ENCODE measurements around the gene SUDS3.
A peak's percentile ranks its signal among the peaks of the same experiment; 100 is the strongest.

Gene SUDS3

DNA sequence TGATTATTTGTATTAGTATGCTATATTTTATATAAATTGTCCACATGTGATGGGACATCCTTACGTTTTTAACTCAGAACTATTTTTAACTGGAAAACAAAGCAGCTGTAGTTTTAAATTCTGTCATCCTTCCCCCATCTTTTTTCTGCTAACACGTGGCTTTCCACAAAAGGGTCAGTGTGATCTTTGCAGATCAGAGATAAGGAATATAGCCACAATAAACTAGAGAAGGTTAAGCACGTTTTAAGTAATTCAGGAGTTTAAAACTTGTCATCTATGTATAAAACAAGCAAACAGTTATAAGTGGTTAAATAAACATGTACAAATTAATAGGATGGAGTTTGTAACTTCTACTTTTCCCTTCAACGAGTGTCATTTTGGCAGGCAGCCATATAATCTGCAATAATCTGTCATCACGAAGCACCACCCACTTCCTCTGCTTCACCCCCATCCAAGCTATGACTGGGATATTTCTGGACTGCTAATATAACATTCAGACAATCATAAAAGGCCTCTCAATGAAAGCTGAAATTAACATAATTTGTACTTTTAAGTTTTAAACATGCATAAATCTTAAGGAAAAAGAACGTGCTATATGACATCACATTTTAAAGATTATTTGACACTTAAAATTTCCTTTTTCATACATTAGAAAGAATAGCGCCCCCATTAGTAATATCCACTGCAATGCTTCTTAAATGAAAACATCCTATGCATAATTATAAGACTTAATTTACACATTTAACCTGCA, 18.9 kb upstream of the SUDS3 start:
- no peak for DNase-seq

DNA sequence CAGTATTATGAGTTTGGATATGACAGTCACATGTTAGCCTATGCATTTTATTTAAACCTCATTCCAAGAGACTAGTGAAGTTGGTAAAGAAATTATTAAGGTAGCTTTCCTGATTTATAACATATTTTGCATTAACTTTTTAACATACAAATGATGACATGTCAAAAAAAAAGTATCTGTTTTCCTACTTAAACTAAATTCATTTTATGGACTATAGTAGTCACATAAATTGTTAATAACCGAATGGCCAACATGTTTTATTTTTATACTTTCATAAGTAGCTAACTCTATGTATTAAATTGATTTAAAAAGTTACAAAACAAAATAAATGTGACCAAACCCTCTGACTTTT, 18.4 kb upstream of the SUDS3 start:
- no peak for DNase-seq

DNA sequence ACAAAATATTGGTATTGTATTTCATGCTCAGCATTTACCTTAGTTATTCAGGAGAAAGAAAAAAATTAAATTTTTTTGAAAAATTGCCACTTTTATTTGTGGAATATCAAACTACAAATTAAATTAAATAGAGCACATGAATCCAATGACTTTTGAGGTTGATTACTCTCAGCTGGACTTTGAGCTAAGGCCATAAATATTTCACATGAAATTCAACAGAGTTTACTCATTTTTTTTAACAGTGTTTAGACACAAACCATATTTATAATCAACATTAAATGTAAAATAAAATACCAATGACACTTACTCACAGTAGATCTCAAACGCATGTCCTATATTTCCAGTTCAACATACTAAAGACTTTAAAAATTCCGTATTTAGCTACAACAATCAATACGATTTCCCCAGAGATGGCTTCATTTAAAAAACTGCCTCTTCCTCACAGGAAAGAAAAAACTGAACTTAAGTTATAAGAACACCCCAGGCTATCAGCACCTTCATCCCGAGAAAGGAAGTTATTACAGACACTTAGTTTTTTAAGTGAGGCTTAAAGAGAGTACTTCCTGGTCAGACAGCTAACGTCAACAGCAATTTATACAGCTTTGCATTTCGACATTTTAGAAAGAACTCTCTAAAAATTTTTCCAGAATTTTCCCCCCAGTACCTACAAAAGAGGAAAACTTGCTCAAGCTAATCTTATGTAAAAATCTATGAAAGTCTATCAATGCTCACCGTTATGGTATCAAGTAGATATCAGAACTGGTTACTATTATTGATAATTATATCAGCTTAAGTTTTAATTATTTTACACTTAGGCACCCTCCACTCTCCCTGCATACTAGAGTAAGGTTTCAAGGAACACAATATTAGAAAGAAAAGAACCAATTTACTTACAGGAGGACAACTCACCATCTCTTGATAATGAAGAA, 17.5 kb upstream of the SUDS3 start:
- DNase-seq = no peak

DNA sequence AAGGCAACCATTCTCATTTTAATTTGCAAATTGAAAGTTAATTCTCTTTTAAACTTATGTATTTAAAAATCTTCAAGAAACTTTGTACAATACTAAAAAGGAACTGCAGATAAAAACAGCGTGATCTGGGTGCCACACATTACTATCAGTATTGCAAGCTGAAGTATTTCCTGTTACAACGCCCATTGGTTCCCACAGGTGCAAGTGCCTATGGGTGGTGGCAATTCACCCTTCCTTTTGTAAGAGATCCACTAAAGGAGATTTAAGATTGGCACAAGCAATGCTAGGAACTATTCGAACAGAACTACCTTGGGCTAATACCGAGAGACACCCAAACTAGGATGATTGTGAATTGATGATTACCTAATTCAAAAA, 16.8 kb upstream of the SUDS3 start:
- DNase-seq = no peak

DNA sequence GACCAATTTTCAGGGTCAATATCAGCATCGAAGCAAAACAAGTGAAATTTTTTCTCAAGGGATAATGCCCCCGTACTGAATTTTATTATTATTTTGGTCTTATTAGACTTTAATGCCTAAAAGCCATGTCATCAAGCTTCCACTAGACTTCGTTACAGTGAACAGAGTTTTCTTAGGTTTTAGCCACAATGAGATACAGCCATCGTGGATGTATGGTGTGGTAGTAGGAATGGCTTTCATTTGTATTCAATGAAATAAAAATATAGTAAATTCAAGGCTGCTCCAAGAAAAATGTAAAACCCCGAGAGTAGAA, 15.3 kb upstream of the SUDS3 start:
- no peak for DNase-seq

DNA sequence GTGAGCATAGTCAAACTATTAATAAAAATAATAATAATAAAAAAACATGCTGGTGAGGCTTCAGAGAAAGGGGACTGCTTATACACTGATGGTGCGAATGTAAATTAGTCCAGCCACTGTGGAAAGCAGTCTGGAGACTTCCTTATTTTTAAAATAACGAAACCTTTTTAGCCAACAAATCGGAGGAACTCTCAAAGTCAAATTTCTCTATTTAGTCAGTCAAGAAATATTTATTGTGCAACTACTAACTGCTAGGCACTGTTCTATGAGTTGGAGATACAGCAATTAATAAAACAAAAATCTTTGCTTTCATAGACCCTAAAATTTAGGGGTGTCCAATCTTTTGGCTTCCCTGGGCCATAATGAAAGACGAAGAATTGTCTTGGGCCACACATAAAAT, 14.5 kb upstream of the SUDS3 start:
- DNase-seq = no peak

DNA sequence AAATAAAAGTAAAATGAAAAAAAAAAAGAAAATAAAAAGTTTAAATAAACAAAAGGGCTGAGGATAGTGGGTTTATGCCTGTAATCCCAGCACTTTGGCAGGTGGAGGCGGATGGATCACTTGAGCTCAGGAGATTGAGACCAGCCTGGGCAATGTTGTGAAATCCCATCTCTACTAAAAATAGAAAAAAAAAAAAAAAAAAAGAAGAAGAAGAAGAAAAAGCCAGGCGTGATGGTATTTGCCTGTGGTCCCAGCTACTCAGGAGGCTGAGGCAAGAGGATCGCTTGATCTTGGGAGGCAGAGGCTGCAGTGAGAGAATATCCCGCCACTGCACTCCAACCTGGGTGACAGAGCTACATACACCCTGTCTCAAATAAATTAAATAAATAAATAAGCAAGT, 7.5 kb upstream of the SUDS3 start:
- no peak for DNase-seq

DNA sequence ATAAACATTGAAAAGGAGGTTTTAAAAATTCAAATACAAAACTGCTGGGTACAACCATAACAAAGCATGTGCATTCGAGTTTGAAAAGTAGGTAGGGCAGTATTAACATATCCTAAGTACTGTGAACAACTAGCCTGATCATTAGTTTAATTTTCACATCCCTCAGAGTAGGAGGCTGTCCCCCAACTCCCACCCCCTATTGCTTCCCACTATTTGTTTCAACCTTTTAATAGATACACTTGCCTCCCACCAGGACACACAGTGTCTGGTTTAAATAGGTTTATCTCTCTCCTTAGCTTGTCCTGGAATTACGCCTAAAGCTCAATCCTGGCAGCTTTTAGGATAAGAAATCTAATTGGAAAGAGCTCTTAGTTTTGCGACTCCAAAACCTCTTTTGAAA, 5.8 kb upstream of the SUDS3 start:
- no peak for DNase-seq

DNA sequence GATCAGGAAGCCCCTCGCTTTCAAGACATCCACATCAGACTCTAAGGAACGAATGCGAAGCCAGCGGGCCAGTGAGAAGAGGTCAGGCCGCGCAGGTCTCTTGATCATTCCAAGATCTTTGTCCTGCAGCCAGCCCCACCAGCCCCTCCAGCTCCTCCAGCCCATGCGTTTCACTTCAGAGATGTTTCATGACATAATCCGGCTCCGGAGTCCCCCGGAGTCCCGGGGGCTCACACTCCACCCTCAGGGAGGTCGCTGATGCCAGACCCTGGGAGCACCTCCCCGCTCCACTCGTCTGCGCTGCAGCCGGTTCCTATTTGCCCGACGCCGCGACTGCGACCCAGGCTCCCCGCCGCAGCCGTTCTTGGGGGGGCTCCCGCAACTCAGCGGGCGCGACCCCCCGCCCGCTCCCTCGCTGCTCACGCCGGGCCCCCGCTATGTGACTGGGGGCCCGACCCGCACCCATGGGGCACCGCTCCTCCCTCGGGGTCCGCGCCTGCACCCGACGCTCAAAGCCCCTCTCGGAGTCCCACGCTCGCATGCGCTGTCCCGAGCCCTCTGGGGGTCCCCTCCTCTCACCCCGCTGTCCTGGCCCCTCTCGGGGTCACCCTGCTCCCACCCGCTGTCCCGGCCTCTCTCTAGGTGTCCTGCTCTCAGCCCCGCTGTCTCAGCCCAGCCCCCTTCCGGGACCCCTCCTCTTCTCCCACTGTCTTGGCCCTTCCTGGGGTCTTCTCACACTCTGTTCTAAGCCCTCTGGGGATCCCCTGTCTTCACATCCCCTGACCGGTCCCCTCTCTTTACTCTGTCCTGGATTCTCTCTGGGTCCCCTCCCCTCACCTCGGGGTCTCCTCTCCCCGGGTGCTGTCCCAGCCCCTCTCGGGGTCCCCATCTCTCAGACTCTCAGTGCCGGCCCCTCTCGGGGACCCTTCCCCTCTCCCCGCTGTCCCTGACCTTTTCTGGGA, 4.8 kb upstream of the SUDS3 start:
- DNase-seq = peak; percentile 10

DNA sequence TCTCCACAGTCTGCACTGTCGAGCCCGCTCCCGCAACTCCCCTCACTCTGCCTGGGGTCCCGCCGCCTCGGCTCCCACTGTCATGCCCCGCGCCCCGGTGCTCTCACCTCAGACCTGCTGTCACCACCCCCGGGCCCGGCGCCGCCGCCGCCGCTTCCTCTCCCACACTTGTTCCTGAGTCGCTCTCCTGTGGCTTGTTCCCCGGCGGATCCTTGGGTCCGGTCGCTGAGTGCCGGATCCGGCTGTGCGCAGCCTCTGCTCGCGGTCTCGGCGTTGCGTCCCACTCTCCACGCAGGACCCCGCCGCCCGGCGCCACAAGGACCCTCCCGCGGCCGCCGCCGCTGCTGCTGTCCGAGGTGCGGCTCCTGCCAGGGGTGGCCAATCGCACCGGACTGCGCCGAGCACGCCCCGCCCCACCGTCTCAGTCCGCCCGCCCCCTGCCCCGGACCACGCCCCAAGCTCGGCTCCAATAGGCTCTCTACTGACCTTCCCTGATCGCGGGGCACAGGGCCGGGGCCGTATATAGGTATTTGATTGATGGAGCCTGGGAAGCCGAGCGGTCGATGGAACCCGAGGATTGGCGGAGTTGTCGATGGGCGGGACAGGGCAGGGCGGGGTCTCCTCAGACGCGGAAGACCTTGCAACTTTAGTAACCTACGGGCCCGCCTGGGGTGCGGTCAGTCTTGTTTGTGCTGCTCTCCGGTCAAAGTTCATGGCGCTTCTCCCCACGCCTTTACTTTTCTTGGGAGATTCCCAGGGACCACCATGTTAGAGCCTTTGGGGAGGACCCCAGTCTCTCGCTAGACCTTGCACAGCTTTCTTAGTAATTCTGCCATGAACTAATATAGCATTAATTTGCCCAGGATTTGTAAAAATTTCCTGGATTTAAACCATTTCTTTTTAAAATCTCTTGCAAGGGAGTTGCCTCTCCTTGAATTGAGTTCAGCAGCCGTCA, 3.5 kb upstream of the SUDS3 start, which contains the start of gene TAOK3:
Gene TAOK3 (minus strand): TSS at position 367 of the 955 bp plus-strand sequence. CDS start 117,340 bp downstream, outside the sequence.
- peak; percentile 96 for DNase-seq

DNA sequence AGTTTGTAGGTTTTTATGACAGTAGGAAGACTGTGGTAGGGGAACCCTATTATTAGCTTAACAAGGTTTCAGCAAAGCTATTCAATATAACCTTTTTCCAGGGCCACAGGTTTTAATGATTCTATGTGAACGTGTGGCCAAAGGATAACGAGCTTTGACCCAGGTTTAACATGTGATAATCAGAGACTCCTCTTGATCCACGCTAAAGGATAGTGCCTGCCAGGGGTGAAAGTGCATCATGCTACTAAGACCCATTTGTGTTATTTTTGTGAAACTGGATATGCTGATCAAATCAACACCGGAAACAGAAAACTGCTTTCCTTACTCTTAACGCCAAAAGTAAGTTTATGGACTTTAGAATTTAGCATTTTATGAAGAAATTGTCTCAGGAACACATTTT, 2.7 kb upstream of the SUDS3 start:
- DNase-seq = no peak

DNA sequence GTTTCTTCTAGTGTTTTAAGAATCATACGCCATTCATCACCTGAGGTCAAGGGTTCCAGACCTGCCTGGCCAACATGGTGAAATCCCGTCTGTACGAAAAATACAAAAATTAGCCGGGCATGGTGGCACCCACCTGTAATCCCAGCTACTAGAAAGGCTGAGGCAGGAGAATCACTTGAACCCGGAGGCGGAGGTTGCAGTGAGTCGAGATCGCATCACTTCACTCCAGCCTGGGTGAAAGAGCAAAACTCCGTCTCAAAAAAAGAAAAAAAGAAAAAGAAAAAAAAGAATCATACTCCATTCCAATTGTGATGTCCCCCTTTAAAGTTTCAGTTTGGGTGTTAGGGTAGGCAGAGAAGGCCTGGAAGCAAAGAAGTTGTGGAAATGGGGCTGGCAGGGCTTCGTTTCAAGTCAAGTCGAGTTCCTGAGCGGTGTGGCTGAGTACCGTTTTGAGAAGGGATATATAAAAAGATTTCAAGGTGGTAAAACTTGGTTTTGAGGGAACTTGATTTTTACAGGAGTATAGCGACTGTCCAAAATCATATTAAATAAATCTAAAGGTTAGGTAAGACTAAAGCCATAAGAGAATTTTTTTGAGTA, 2.1 kb upstream of the SUDS3 start:
- DNase-seq = no peak

DNA sequence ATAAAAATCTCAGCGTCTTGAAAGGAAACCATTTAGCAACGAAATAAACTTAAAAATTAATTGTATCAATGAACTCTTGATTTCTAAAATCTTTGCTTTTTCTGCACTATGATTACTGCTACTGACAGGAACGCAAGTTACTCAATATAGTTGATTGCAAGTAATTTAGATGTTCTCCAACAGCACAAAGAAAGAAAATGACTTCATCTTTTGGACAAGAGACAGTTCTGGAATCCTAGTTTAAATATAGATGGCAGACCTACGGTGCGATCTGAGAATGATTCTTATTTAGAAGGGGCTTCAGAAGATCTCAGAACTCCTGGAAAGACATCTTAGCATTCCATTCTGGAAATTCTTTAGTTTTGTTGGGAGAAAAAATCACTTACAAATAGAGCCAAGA, 1.4 kb upstream of the SUDS3 start:
- no peak for DNase-seq

DNA sequence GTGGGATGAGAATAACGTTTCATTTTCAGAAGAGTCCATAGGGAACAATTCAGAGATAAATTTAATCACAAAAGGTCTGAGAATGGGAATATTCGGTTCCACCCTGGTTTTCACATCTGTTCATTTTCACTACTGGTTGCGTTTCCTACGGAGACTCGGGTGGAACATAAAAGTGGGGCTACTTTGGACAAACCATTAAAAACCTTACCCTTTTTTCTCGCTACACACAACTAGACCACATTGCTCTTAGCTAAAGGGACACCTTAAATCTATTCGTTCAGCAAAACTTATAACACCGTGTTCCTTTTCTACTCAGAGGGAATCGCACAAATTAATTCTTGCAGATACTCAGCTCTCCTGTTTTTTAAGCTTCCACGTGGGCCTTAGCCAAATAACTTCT, 1.0 kb upstream of the SUDS3 start:
- DNase-seq = no peak

DNA sequence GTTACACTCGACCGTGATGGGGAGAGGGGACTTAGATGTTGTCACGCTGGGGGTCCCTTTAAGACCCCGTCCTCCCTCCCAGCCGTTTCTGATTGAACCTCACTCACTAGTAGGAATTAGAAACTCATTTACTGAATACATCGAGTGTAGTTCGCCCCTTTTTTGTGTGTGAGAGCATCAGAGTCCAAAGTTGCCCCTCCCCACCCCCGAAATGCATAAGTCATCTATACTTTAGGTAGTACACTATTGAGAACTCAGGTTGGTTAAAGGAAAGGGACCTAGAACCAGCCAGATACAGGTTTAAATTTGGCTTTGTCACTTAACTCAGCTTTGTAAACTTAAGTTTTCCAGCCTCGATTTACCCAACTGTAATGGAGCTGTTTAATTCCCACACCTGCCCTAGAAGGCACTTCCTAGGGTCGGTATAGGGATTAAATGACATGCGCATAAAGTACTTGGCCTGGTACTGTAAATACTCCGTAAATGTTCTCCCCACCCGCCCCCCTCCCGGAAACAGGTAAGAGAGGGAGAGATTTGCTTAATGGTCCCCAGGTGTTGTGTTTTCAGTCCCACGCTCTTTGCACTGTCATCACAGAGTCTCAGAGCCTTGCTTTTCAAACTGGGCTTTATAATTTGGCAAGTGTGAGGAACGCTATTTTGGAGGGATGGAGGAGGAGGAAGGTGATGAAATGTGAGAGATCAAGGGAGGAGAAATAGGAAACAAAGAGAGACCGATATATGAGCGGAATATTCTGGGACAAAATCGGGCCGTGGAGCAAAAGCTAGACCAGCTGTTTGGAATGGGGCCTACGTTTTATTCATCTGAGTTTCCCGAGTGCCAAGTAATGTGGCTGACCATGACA, 897 bp downstream of the SUDS3 start:
- DNase-seq = no peak

DNA sequence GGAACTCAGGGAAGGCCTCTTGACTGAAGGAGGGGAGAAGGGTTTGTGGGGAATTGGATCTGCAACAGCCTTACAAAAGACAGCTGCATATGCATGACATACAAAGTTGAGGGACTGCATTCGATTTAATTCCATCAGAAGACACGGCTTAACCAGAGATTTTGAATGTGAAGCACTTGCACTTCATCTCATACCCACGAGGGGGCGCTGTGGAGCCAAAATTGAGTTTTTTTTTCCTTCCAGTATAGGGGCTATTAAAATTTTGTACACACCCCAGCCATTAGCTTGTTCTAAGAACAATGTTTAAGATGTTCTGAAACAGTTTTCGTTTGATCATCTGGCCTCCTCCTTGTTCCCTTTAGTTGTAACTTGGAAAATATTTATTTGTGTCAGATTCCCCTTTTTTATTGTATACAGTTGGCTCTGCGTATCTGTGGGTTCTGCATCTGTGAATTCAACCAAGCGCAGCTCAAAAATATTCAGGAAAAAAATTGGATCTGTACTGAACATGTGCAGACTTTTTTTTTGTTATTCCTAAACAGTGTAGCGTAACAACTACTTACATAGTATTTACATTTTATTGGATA, 1.6 kb downstream of the SUDS3 start:
- DNase-seq = peak; percentile 67

DNA sequence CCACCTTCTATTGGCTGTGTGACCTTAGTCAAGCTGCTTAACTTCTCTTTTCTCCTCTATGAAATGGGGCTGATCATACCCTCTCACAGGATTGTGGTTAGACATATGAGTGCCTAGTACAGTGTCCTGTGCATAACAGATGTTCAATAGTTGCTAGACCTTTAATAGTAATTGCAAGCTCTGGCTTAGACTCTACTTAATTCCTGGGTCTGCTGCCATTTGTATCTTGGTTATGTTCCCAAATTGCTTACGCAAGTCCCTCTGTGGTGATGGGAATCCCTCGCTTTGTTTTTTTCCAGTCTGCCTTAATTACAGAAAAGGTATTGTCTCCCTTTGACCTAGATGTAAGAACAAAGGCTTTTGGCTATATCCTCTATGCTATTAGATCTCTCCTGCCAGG, 15.1 kb downstream of the SUDS3 start:
- DNase-seq = no peak

DNA sequence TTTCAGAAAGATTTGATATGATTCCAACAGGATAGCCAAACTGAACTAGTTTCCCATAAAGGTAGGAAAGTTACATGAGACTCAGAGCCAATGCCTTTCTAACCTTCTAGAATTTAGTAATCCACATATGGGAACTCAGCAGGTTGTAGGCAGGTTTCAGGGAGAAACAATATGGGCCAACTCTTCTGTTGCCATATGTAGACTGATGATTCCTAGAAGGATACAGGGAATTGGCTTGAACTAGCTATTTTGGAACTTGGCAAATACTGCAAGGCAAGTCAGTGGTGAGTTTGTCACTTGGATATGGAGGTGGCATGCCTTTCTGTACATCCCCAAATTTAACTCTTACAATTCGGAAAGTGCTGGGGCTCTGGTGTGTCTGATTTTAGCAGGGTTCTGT, 15.5 kb downstream of the SUDS3 start:
- no peak for DNase-seq

DNA sequence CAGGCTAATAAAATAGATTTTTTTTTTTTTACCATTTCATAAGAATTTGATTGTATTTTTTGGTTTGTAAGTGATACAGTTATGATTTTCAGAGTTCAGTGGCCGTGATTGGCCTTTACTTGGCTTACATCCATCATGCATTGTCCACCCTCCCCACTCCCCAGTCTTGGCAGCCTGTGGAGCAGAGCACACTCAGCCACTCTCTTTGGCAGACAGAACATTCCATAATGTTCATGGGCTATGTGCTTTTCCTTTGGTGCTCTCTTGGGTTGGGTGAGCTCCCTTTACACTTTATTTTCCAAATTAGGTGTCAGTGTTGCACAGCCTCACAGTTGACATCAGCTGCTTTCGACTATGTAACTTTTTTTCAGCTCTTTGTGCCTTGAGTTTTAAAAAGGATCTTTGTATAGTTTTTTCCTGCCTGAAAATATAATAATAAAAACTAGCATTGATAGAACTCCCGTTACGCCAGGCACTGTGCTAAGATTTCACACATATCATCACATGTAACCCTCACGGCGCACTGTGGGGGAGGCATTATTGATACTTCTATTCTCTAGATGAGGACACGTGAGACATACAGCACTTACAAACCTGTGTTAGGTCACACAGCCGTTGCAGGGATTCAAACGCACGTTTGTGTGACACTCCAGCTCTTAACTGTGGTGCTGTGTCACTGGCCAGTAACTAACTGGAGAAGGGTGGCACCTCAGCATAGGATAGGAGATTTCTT, 21.5 kb downstream of the SUDS3 start:
- DNase-seq = no peak

DNA sequence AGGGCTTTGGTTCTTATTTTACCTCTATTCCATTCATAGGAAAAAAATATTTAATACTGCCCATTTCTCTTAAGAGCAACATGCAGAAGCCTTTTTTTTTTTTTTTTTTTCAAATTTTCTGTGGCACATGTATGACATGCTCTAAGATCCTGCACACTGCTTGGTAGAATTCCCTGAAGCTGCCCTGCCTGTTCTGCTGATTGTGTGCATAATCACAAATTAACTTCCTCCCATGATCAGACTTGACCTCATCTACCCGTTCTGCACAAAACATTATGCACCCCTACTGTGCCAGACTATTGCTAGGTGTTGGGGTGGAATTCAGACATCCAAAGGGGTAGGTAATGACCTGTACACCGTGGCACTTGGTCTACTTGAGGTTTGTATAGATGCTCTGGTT, 22.2 kb downstream of the SUDS3 start:
- no peak for DNase-seq

All from stimulated activated CD4-positive, alpha-beta T cell treated with anti-CD3 and anti-CD28 coated beads, Interleukin-12 subunit alpha, Interleukin-12 subunit beta, amount 100 ng/mL, for 4 hours (primary cell).